ENCODE measurements around the gene IDH1. TPM values are rescaled to one million over a fixed set of nuclear protein-coding genes. Genes with fewer than 3 reads are reported as not detected.
A peak's percentile ranks its signal among the peaks of the same experiment; 100 is the strongest.

Gene IDH1
- total RNA-seq, 2 donors from 2014 or later, result 305 to 431 TPM

DNA sequence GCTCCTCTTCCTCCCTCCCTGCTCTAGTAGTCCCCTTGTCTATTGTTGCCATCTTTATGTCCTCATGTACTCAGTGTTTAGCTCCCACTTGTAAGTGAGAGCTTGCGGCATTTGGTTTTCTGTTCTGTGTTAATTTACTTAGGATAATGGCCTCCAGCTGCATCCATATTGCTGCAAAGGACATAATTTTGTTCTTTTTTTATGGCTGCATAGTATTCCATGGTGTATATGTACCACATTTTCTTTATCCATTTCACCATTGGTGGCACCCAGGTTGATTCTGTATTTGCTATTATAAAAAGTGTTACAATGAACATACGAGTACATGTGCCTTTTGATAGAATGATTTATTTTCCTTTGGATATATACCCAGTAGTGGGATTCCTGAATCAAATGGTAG is 23.7 kb upstream of the IDH1 start:
- H3K9ac ChIP-seq (ENCODE audit: extremely low read depth, low read length, poor library complexity, severe bottlenecking), result no peak overlapping the region
- H3K4me1 ChIP-seq (ENCODE audit: control insufficient read depth, insufficient read depth, low read length), result no peaks in the 10 kb centered on the region
- H3K4me3 ChIP-seq (ENCODE audit: low read length), result no peak overlapping the region
- Mint-ChIP-seq H3K4me1 (peaks cover 11% of the 10 kb centered on the region), H3K27me3 (ENCODE audit: insufficient read depth) (no peaks in the 10 kb centered on the region), H3K4me3 (no peak overlapping the region), H3K36me3 (ENCODE audit: low read depth) (peaks cover 83% of the 10 kb centered on the region), H3K27ac (no peak overlapping the region), H3K9me3 (peaks cover 3% of the 10 kb centered on the region)
- TF ChIP-seq CTCF (conservative IDR thresholded peaks at IDR 0.05), result no peak
- WGBS, 2 experiments (ENCODE audit: insufficient coverage in 1 of 2, insufficient read length in 1 of 2), result 91 to 100% methylated on average over 1 to 2 of the region's 2 CpGs
- no peaks in the 10 kb centered on the region for H3K27me3 ChIP-seq (ENCODE audit: control insufficient read depth, insufficient read depth, low read length, poor library complexity, severe bottlenecking)
- DNase-seq, result no peak
- H3K27ac ChIP-seq (ENCODE audit: low read depth, low read length), result no peak overlapping the region
- peaks cover 96% of the 10 kb centered on the region for H3K36me3 ChIP-seq (ENCODE audit: control insufficient read depth, insufficient read depth, low read length)
- peaks cover 13% of the 10 kb centered on the region for H3K9me3 ChIP-seq (ENCODE audit: control insufficient read depth, low read length)

GRCh38 chr2:208274748-208275147 is 19.9 kb upstream of the IDH1 start:
- no peaks in the 10 kb centered on the region for H3K27me3 Mint-ChIP-seq (ENCODE audit: insufficient read depth)
- no peaks in the 10 kb centered on the region for H3K4me1 Mint-ChIP-seq
- no peak overlapping the region for H3K27ac Mint-ChIP-seq
- Histone ChIP-seq H3K27ac (ENCODE audit: low read depth, low read length) (no peak overlapping the region), H3K27me3 (ENCODE audit: control insufficient read depth, insufficient read depth, low read length, poor library complexity, severe bottlenecking) (no peaks in the 10 kb centered on the region), H3K4me3 (ENCODE audit: low read length) (no peak overlapping the region), H3K9ac (ENCODE audit: extremely low read depth, low read length, poor library complexity, severe bottlenecking) (no peak overlapping the region), H3K4me1 (ENCODE audit: control insufficient read depth, insufficient read depth, low read length) (no peaks in the 10 kb centered on the region), H3K9me3 (ENCODE audit: control insufficient read depth, low read length) (peaks cover 13% of the 10 kb centered on the region), H3K36me3 (ENCODE audit: control insufficient read depth, insufficient read depth, low read length) (peaks cover 83% of the 10 kb centered on the region)
- H3K4me3 Mint-ChIP-seq, result no peak overlapping the region
- no peak for DNase-seq
- TF ChIP-seq CTCF (conservative IDR thresholded peaks at IDR 0.05), result no peak
- H3K9me3 Mint-ChIP-seq, result peaks cover 3% of the 10 kb centered on the region
- peaks cover 71% of the 10 kb centered on the region for H3K36me3 Mint-ChIP-seq (ENCODE audit: low read depth)

GRCh38 chr2:208269091-208269490 is 14.2 kb upstream of the IDH1 start:
- Histone ChIP-seq H3K4me3 (ENCODE audit: low read length) (no peak overlapping the region), H3K9ac (ENCODE audit: extremely low read depth, low read length, poor library complexity, severe bottlenecking) (no peak overlapping the region), H3K36me3 (ENCODE audit: control insufficient read depth, insufficient read depth, low read length) (peaks cover 26% of the 10 kb centered on the region), H3K27me3 (ENCODE audit: control insufficient read depth, insufficient read depth, low read length, poor library complexity, severe bottlenecking) (no peaks in the 10 kb centered on the region), H3K9me3 (ENCODE audit: control insufficient read depth, low read length) (no peaks in the 10 kb centered on the region), H3K27ac (ENCODE audit: low read depth, low read length) (no peak overlapping the region), H3K4me1 (ENCODE audit: control insufficient read depth, insufficient read depth, low read length) (no peaks in the 10 kb centered on the region)
- peak; percentile 70 for TF ChIP-seq CTCF (conservative IDR thresholded peaks at IDR 0.05)
- Mint-ChIP-seq H3K27ac (no peak overlapping the region), H3K4me3 (no peak overlapping the region), H3K36me3 (ENCODE audit: low read depth) (peaks cover 26% of the 10 kb centered on the region), H3K27me3 (ENCODE audit: insufficient read depth) (no peaks in the 10 kb centered on the region), H3K4me1 (peaks cover 23% of the 10 kb centered on the region), H3K9me3 (no peaks in the 10 kb centered on the region)
- 99 to 100% methylated on average over 2 of the region's 2 CpGs for WGBS, 2 experiments (ENCODE audit: insufficient coverage in 1 of 2, insufficient read length in 1 of 2)
- DNase-seq, result peak; percentile 59
